ENCODE results near the gene S100B. TPM values are rescaled to one million over a fixed set of nuclear protein-coding genes. Genes with fewer than 3 reads are reported as not detected.

The S100B gene
- total and polyA plus RNA-seq, 9 of the 15 experiments (the other 6 are each of a cell fraction or from before 2014, with no cell fraction given): not detected

GRCh38 chr21:46621457-46622182 is 16.7 kb upstream of the S100B start:
- BruUV-seq (replicated peaks): no TSS peak
- CTCF ChIA-PET (ENCODE audit: low intra/inter-chr PET ratio): no interaction called here

More at GRCh38 chr21:46621457-46622182, 16.7 kb upstream of the S100B start:
- H3K4me3 ChIP-seq: no peak overlapping the region
- ATAC-seq (no peak), FAIRE-seq (no peak), DNase-seq (ENCODE audit: extremely low read depth in 1 of 4, low spot score in 3 of 4) (peak in 1 of 4 experiments; percentile 1)
- no peaks in the 10 kb centered on the region for H4K20me1 ChIP-seq (replicated peaks; ENCODE audit: control insufficient read depth, insufficient read depth, low read length)
- POLR2A ChIA-PET: interaction anchor here (0.6 to 4.0 kb wide), 4 partner anchors 12 to 325 kb away, joined by 3 to 17 read pairs (median 4); partner anchors contain the start of gene PRMT2
- no peak overlapping the region for H2AFZ ChIP-seq (ENCODE audit: low read depth, low read length)
- H3K79me2 ChIP-seq (ENCODE audit: control insufficient read depth, insufficient read depth, low read length): no peaks in the 10 kb centered on the region
- H3K4me1 ChIP-seq (replicated peaks in 1 of 2; ENCODE audit: control insufficient read depth in 2 of 2, insufficient read depth in 2 of 2, low read length in 2 of 2): peaks cover 0 to 6% of the 10 kb centered on the region in 2 experiments; a peak in 3 of 5 replicates
- H3K4me2 ChIP-seq (ENCODE audit: insufficient read depth, low read length): no peak overlapping the region
- TF ChIP-seq PATZ1 (CRISPR knock-in tag; IDR thresholded peaks at IDR 0.05; ENCODE audit: borderline replicate concordance) (no peak), CBX3 (IDR thresholded peaks at IDR 0.05; ENCODE audit: borderline replicate concordance in 1 of 2, low read length in 2 of 2) (no peak), KLF13 (tag; IDR thresholded peaks at IDR 0.05; ENCODE audit: borderline replicate concordance, low read depth) (no peak), CHD4 (IDR thresholded peaks at IDR 0.05; ENCODE audit: insufficient read depth, insufficient replicate concordance, low read depth, low read length, poor library complexity, severe bottlenecking) (no peak), ZNF23 (CRISPR knock-in tag; IDR thresholded peaks at IDR 0.05) (no peak)
- intact Hi-C loops (cut with micrococcal nuclease): no loop called here
- H3K27me3 ChIP-seq (ENCODE audit: control insufficient read depth in 2 of 2, insufficient read depth in 2 of 2, low read length in 2 of 2): peaks cover 12 to 19% of the 10 kb centered on the region in 2 experiments
- WGBS (ENCODE audit: insufficient coverage, low coverage, missing lambda C conversion rate): 13% methylated on average over 9 of the region's 9 CpGs
- peaks cover 5% of the 10 kb centered on the region; the same call in 1 of the 2 replicates for H3K9me3 ChIP-seq (replicated peaks; ENCODE audit: control insufficient read depth, insufficient read depth, low read depth, low read length)
- no peak overlapping the region for H3K9ac ChIP-seq (ENCODE audit: insufficient read depth in 1 of 2, low read depth in 2 of 2, low read length in 2 of 2)
- H3K36me3 ChIP-seq (ENCODE audit: control insufficient read depth, insufficient read depth, low read length): no peaks in the 10 kb centered on the region
- in situ Hi-C loops (cut with MboI): no loop called here
- H3K9me1 ChIP-seq (ENCODE audit: control insufficient read depth, insufficient read depth, low read length): no peaks in the 10 kb centered on the region
- no peak overlapping the region for H3K27ac ChIP-seq (ENCODE audit: extremely low read depth, low read depth, low read length)

Data from K562 (cell line).